Esophagus squamous epithelium (tissue), 5 donors: ENCODE data around the gene ADAMTS14. TPM values are rescaled to one million over a fixed set of nuclear protein-coding genes. Genes with fewer than 3 reads are reported as not detected.
A peak's percentile ranks its signal among the peaks of the same experiment; 100 is the strongest.

Experiments used
- DNase-seq: peaks from one replicate; lab custom pipeline; 2025; lab: John Stamatoyannopoulos, UW
- H3K27ac ChIP-seq, 4 donors: fragments of 200-600 bp; sonication (generic); one replicate each; pipeline ENCODE4 v1.5.1; 2016 to 2019; ENCODE audit warnings: mild to moderate bottlenecking in 1 of 4
- H3K27me3 ChIP-seq, 4 donors: fragments of 200-600 bp; sonication (generic); 1 replicate in 3 of 4; 2 replicates in 1 of 4; pipeline versions ENCODE4 v1.5.1 to v1.6.0; 2017 to 2021; ENCODE audit warnings: antibody characterized with exemption in 1 of 4
- H3K36me3 ChIP-seq, 3 donors: fragments of 200-600 bp; sonication (generic); one replicate each; pipeline ENCODE4 v1.5.1; 2016 to 2019
- H3K4me1 ChIP-seq, 3 donors: fragments of 200-600 bp; sonication (generic); one replicate each; pipeline ENCODE4 v1.5.1; 2017 to 2019
- H3K4me3 ChIP-seq, 4 donors: fragments of 200-600 bp; sonication (generic); 1 replicate in 3 of 4; 2 replicates in 1 of 4; pipeline ENCODE4 v1.5.1; 2016 to 2019; ENCODE audit warnings: mild to moderate bottlenecking in 2 of 4, moderate library complexity in 1 of 4
- H3K9me3 ChIP-seq, 3 donors: fragments of 200-600 bp; sonication (generic); one replicate each; pipeline ENCODE4 v1.5.1; 2016 to 2019
- CTCF ChIP-seq, 6 experiments: fragments of 450-650 bp in 4 of 6; fragments of 200-600 bp in 2 of 6; sonication (generic) in 2 of 6; IDR thresholded peaks; one replicate each; pipeline ENCODE4 v1.5.1; 2016 to 2019; ENCODE audit warnings: antibody characterized with exemption in 6 of 6, mild to moderate bottlenecking in 4 of 6, moderate library complexity in 4 of 6
- POLR2A ChIP-seq, 4 donors: fragments of 450-650 bp; IDR thresholded peaks; one replicate each; pipeline ENCODE4 v1.6.1; 2017; ENCODE audit warnings: antibody characterized with exemption in 4 of 4, mild to moderate bottlenecking in 4 of 4, moderate library complexity in 3 of 4
- WGBS, 2 donors: methylation state at CpG; one replicate each; pipeline ENCODE4 v1.1.5; 2018; 5-methylcytosine and 5-hydroxymethylcytosine counted together
- intact Hi-C: fragments of 100-400 bp; cut with DNase I; formaldehyde crosslinking; loops from one replicate; pipeline ENCODE4 v1.15.0; 2022
- total RNA-seq, 4 donors: library from RNA; depleted of rRNA; stranded (reverse); fragments of >200 nt; gene quantifications; one replicate each; pipeline ENCODE4 v1.1.0, GENCODE V29; 2016
- donor health status: DM: yes; HTN: yes; CAD: no.

Gene ADAMTS14, protein sequence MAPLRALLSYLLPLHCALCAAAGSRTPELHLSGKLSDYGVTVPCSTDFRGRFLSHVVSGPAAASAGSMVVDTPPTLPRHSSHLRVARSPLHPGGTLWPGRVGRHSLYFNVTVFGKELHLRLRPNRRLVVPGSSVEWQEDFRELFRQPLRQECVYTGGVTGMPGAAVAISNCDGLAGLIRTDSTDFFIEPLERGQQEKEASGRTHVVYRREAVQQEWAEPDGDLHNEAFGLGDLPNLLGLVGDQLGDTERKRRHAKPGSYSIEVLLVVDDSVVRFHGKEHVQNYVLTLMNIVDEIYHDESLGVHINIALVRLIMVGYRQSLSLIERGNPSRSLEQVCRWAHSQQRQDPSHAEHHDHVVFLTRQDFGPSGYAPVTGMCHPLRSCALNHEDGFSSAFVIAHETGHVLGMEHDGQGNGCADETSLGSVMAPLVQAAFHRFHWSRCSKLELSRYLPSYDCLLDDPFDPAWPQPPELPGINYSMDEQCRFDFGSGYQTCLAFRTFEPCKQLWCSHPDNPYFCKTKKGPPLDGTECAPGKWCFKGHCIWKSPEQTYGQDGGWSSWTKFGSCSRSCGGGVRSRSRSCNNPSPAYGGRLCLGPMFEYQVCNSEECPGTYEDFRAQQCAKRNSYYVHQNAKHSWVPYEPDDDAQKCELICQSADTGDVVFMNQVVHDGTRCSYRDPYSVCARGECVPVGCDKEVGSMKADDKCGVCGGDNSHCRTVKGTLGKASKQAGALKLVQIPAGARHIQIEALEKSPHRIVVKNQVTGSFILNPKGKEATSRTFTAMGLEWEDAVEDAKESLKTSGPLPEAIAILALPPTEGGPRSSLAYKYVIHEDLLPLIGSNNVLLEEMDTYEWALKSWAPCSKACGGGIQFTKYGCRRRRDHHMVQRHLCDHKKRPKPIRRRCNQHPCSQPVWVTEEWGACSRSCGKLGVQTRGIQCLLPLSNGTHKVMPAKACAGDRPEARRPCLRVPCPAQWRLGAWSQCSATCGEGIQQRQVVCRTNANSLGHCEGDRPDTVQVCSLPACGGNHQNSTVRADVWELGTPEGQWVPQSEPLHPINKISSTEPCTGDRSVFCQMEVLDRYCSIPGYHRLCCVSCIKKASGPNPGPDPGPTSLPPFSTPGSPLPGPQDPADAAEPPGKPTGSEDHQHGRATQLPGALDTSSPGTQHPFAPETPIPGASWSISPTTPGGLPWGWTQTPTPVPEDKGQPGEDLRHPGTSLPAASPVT
- under 1 TPM in 3 of 4 donors, not detected in 1; 0.23 to 0.75 (median 0.38) TPM for total RNA-seq

DNA sequence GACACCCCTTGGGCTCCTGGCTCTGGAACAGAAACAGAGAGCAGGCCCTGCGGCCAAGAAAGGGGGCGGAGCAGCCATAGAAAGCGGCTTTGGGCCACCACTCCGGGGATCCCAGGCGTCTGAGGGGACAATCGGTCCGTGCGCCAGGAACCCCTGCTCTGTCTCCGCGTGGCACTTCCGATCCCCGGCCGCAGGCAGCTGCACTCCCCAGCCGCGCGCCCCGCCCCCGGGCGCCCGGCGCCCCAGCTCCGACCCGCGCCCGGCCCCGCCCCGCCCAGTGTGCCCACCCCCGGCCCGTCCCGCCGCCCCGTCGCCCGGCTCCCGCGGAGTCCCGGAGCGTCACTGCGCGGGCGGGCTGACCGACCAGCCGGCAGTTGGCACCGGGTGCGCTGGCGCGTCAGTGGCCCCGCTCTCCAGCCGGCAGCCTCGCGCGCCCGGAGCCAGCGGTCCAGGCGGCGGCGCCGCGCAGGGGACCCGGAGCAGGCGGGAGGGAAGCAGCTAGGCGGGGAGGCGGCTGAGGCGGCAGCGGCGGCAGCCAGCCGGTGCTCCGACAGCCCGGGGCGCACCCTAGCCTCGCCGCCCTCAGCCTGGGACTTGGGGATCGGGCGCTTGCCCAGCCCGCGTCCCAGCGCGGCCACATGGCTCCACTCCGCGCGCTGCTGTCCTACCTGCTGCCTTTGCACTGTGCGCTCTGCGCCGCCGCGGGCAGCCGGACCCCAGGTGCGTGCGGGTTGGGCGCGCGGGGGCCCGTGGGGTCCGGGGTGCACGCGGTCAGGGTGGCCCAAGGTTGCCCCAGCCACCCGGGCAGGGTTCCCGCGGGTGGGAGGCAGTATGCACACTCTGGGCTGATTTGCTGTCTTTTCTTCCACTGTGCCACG lies at the start of gene ADAMTS14:
TSS of gene ADAMTS14 (plus strand) at position 342 of the 878 bp plus-strand sequence. CDS start at position 639, 297 bp downstream.
- H3K4me1 ChIP-seq: peaks cover 28 to 40% (median 33%) of the 10 kb centered on the region in 3 donors
- no peaks in the 10 kb centered on the region for H3K36me3 ChIP-seq
- WGBS, 2 donors: 0 to 2% methylated on average over 1 to 10 of the region's 100 CpGs
- TF ChIP-seq POLR2A (IDR thresholded peaks at IDR 0.05): no peak
- no peak for TF ChIP-seq CTCF (IDR thresholded peaks at IDR 0.05)
- peak within 1 kb of the TSS in 3 of 4 donors; percentile 3 to 48 (median 34) for H3K27ac ChIP-seq
- H3K9me3 ChIP-seq: no peaks in the 10 kb centered on the region
- H3K27me3 ChIP-seq: peaks cover 0 to 61% (median 0%) of the 10 kb centered on the region in 4 donors
- no peak for DNase-seq
- intact Hi-C loops: no loop called here
- H3K4me3 ChIP-seq: peak within 1 kb of the TSS; percentile 22 to 59 (median 42)

GRCh38 chr10:70622541-70622940 lies 49.8 kb upstream of the ADAMTS14 start:
- no peak overlapping the region for H3K4me3 ChIP-seq
- no peaks in the 10 kb centered on the region for H3K27me3 ChIP-seq
- 80% methylated on average over 1 of the region's 3 CpGs; no CpG with 5 or more reads in 1 of the 2 donors for WGBS, 2 donors
- intact Hi-C loops: no loop called here
- no peak overlapping the region for H3K27ac ChIP-seq
- no peak for DNase-seq
- TF ChIP-seq CTCF (IDR thresholded peaks at IDR 0.05): no peak
- no peak for TF ChIP-seq POLR2A (IDR thresholded peaks at IDR 0.05)
- H3K4me1 ChIP-seq: peaks cover 0 to 22% (median 5%) of the 10 kb centered on the region in 3 donors
- no peaks in the 10 kb centered on the region for H3K36me3 ChIP-seq
- peaks cover 0 to 4% (median 0%) of the 10 kb centered on the region in 3 donors for H3K9me3 ChIP-seq

DNA sequence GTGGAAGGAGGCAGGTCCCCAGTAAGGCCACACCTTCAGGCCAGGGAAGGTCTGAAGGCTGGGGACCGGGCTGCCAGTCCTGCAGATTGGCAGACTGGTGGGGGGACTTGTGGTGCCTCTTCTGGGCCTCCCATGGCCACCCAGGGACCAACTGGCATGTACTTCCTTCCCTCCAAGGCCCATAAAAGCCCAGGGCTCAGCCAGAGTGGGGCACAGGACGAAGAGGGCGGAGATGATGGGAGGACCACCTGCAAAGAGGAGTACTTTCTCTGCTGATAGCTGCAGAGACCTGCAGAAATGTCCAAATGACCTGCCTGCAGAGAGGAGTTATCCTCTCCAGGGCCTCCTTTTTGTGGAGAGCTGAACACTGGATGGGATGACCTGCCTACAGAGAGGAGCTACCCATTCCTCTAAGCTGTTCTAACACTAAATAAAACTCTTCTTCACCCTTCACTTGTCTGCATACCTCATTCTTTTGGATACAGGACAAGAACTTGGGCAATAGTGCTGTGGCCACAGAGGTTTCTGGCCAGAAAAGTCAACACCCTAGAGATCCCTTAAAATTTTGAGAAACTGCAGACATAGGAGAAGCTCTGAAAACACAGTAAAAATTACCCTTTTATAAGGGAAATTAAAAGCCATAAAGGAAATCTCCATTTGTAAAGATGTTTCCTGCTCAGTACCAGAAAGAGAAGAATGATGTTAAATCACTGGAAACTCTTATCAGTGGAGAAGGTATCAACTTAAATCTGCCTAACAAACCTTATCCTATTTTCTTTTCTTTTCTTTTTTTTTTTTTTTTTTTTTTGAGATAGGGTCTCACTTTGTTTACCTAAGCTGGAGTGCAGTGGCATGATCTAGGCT lies 49.1 kb upstream of the ADAMTS14 start:
- Histone ChIP-seq H3K27me3 (no peaks in the 10 kb centered on the region), H3K27ac (peak overlapping the region in 1 of 4 donors; percentile 5), H3K9me3 (peaks cover 0 to 10% (median under 1%) of the 10 kb centered on the region in 3 donors), H3K4me1 (peaks cover 0 to 15% (median 3%) of the 10 kb centered on the region in 3 donors), H3K36me3 (no peaks in the 10 kb centered on the region), H3K4me3 (no peak overlapping the region)
- no peak for TF ChIP-seq CTCF (IDR thresholded peaks at IDR 0.05)
- TF ChIP-seq POLR2A (IDR thresholded peaks at IDR 0.05): no peak
- intact Hi-C loops: no loop called here
- DNase-seq: no peak
- WGBS, 2 donors: 80% methylated on average over 2 of the region's 3 CpGs; no CpG with 5 or more reads in 1 of the 2 donors

DNA sequence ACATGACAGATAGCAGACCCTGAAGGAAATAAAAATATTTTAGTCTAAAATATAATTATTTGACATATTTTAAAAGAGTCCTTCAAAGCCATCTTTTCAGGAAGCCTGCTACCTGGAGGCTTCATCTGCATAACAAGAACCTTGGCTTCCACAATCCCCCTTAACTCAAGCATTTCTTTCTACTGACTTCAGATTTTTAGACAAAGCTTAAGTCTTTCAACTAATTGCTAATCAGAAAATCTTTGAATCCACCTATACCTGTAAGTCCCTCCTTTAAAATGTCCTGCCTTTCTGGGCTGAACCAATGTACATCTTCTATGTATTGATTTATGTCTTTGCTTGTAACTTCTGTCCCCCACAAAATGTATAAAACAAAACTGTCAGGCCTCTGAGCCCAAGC lies 46.2 kb upstream of the ADAMTS14 start:
- peak overlapping the region in 2 of 4 donors; percentile 30 to 70 for H3K27ac ChIP-seq
- H3K9me3 ChIP-seq: peaks cover 0 to 19% (median 11%) of the 10 kb centered on the region in 3 donors
- H3K4me3 ChIP-seq: no peak overlapping the region
- H3K4me1 ChIP-seq: peaks cover 0 to 10% (median 0%) of the 10 kb centered on the region in 3 donors
- TF ChIP-seq POLR2A (IDR thresholded peaks at IDR 0.05): no peak
- no peak for TF ChIP-seq CTCF (IDR thresholded peaks at IDR 0.05)
- H3K36me3 ChIP-seq: no peaks in the 10 kb centered on the region
- intact Hi-C loops: no loop called here
- DNase-seq: no peak
- H3K27me3 ChIP-seq: no peaks in the 10 kb centered on the region
